HG03064 (cell line): ENCODE data around the gene OR2B6.

Source experiments
- ATAC-seq: cut with Tn5 transposase; IDR thresholded peaks from one replicate; pipeline ENCODE4 v1.9.1; 2021; ENCODE audit warnings: low read depth; ENCODE audit not compliant: unreplicated experiment

The OR2B6 gene

GRCh38 chr6:27994616-27995015 lies 37.6 kb downstream of the OR2B6 start:
- ATAC-seq: no peak

- no peak for ATAC-seq
Observed at GRCh38 chr6:28000351-28001045, 43.5 kb downstream of the OR2B6 start.

- no peak for ATAC-seq
Observed at GRCh38 chr6:28001351-28001750, 44.3 kb downstream of the OR2B6 start.

GRCh38 chr6:28001751-28002150 lies 44.7 kb downstream of the OR2B6 start:
- ATAC-seq: no peak

- ATAC-seq: no peak
Observed at GRCh38 chr6:28002161-28002560, 45.1 kb downstream of the OR2B6 start.

GRCh38 chr6:28003059-28003458 lies 46.0 kb downstream of the OR2B6 start:
- ATAC-seq: no peak

- ATAC-seq: no peak
Observed at GRCh38 chr6:28003661-28004060, 46.6 kb downstream of the OR2B6 start.

- no peak for ATAC-seq
Observed at GRCh38 chr6:28004350-28005151, 47.5 kb downstream of the OR2B6 start.

GRCh38 chr6:28005152-28005890 lies 48.3 kb downstream of the OR2B6 start:
- ATAC-seq: no peak

- no peak for ATAC-seq
Observed at GRCh38 chr6:28005975-28006374, 48.9 kb downstream of the OR2B6 start.
